Renal pelvis (tissue), 4 donors: ENCODE data around the gene ST8SIA2. TPM values are rescaled to one million over a fixed set of nuclear protein-coding genes. Genes with fewer than 3 reads are reported as not detected.

Source experiments
- DNase-seq: peaks from one replicate; pipeline ENCODE4 v3.0.0-alpha.2; 2013
- polyA plus RNA-seq, 3 donors: library from polyadenylated mRNA; unstranded; fragments of 120-200 nt; gene quantifications; one replicate each; pipeline ENCODE4 v1.2.1, GENCODE V29; 2013; ENCODE audit not compliant: insufficient read length in 3 of 3

ST8SIA2 gene
- polyA plus RNA-seq, 3 donors, result 3.9 to 6.0 (median 5.8) TPM

- DNase-seq, result no peak
Observed at GRCh38 chr15:92480361-92480760, 86.7 kb downstream of the ST8SIA2 start.

GRCh38 chr15:92485441-92485840, 91.8 kb downstream of the ST8SIA2 start:
- no peak for DNase-seq

- no peak for DNase-seq
Observed at GRCh38 chr15:92492551-92493115, 99.0 kb downstream of the ST8SIA2 start.

- DNase-seq, result no peak
Observed at GRCh38 chr15:92494806-92495336, 101.2 kb downstream of the ST8SIA2 start.

- no peak for DNase-seq
Observed at GRCh38 chr15:92495446-92495845, 101.8 kb downstream of the ST8SIA2 start.

- no peak for DNase-seq
Observed at GRCh38 chr15:92499731-92500530, 106.2 kb downstream of the ST8SIA2 start.

- DNase-seq, result no peak
Observed at GRCh38 chr15:92502336-92502735, 108.7 kb downstream of the ST8SIA2 start.

- DNase-seq, result no peak
Observed at GRCh38 chr15:92502930-92503857, 109.5 kb downstream of the ST8SIA2 start.

GRCh38 chr15:92503889-92504288, 110.2 kb downstream of the ST8SIA2 start:
- DNase-seq, result no peak

- DNase-seq, result no peak
Observed at GRCh38 chr15:92505611-92506010, 111.9 kb downstream of the ST8SIA2 start.

GRCh38 chr15:92506506-92506905, 112.8 kb downstream of the ST8SIA2 start:
- no peak for DNase-seq

GRCh38 chr15:92510163-92510882, 116.6 kb downstream of the ST8SIA2 start:
- no peak for DNase-seq
